Measurements from ENCODE around the gene PTGS2. TPM values are rescaled to one million over a fixed set of nuclear protein-coding genes. Genes with fewer than 3 reads are reported as not detected.

The PTGS2 gene
- total RNA-seq, 6 experiments from 2014 or later = 0.09 to 3.0 (median 0.42) TPM

DNA sequence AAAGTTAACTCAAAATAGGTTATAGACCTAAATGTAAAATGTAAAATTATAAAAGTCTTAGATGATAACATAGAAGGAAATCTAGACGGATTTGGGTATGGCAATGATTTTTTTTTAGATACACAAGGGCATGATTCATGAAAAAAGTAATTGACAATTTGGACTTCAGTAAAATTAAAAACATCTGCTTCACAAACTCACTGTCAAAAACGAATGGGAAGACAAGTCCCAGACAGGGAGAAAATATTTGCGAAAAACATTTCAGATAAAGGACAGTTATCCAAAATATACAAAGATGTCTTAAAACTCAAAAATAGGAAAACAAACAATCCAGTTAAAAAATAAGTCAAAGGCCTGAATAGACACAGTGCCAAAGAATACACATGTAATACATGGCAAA lies 9.7 kb upstream of the PTGS2 start:
- Histone ChIP-seq H3K4me3 (no peak overlapping the region), H3K27me3 (no peaks in the 10 kb centered on the region), H3K9me3 (no peaks in the 10 kb centered on the region), H3K27ac (no peak overlapping the region), H3K4me1 (no peaks in the 10 kb centered on the region), H3K36me3 (no peaks in the 10 kb centered on the region)
- intact Hi-C loops (cut with DNase I) = no loop called here
- DNase-seq = no peak
- TF ChIP-seq POLR2A (IDR thresholded peaks at IDR 0.05) = no peak
- TF ChIP-seq, protein P1, sequence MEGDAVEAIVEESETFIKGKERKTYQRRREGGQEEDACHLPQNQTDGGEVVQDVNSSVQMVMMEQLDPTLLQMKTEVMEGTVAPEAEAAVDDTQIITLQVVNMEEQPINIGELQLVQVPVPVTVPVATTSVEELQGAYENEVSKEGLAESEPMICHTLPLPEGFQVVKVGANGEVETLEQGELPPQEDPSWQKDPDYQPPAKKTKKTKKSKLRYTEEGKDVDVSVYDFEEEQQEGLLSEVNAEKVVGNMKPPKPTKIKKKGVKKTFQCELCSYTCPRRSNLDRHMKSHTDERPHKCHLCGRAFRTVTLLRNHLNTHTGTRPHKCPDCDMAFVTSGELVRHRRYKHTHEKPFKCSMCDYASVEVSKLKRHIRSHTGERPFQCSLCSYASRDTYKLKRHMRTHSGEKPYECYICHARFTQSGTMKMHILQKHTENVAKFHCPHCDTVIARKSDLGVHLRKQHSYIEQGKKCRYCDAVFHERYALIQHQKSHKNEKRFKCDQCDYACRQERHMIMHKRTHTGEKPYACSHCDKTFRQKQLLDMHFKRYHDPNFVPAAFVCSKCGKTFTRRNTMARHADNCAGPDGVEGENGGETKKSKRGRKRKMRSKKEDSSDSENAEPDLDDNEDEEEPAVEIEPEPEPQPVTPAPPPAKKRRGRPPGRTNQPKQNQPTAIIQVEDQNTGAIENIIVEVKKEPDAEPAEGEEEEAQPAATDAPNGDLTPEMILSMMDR (IDR thresholded peaks at IDR 0.05) = no peak
- ATAC-seq = no peak
- 19% methylated on average over 3 of the region's 3 CpGs for WGBS (ENCODE audit: insufficient coverage, low coverage, low lambda C conversion rate, missing lambda C conversion rate)

DNA sequence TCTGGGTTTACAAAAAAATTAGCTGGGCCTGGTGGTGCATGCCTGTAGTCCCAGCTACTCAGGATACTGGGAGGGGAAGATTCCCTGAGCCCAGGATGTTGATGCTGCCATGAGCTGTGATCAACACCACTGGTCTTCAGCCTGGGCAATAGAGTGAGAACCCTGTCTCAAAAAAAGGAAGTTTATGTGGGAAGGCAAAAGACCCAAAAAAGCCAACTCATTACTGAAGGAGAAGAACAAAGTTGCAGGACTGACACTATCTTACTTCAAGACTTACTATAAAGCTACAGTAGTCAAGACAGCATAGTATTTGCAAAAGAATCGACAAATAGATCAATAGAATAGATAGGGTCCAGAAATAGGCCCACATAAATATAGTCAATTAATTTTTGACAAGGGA lies 9.2 kb upstream of the PTGS2 start:
- TF ChIP-seq, protein P1 (IDR thresholded peaks at IDR 0.05) = no peak
- Histone ChIP-seq H3K4me1 (no peaks in the 10 kb centered on the region), H3K36me3 (no peaks in the 10 kb centered on the region), H3K27ac (no peak overlapping the region), H3K4me3 (no peak overlapping the region), H3K27me3 (no peaks in the 10 kb centered on the region), H3K9me3 (no peaks in the 10 kb centered on the region)
- intact Hi-C loops (cut with DNase I) = no loop called here
- ATAC-seq (no peak), DNase-seq (no peak)
- 32% methylated on average over 1 of the region's 1 CpG for WGBS (ENCODE audit: insufficient coverage, low coverage, low lambda C conversion rate, missing lambda C conversion rate)

DNA sequence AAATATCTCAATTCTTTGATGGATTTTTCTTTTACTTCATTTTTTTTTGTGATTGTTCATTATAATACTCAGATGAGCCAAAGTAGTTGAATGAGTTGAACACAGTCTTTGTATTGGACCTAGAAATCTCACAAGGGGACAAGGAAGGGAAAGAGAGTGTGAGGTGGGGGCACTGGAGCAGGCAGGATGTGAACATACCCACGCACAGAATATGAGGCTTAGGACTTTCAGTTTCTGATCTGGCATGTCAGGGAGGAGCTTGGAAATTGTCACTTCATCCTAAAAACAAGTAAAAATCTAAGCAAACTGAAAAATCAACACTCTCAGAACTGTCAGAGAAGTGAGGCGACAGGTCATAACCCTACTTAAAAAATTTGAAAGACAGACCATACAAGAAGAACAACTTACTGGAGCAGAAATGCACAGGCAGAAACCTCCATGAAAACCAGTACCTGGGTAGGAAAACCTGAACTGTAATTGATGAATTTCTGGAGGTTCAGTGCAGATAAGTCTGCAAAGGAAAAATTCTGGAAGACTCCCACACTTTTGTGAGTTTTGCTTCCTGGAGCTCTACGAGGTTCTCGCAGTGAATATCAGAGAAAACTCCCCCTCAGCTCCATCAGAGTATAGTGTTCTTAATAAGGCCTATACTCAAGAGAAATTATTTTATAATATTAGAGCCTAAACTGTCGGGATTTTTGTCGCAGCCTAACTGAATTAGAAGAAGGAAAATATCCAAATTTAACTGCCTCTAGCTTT lies 3.6 kb upstream of the PTGS2 start:
- H3K27me3 ChIP-seq = no peaks in the 10 kb centered on the region
- H3K4me3 ChIP-seq = no peak overlapping the region
- H3K9me3 ChIP-seq = no peaks in the 10 kb centered on the region
- no peak overlapping the region for H3K27ac ChIP-seq
- WGBS (ENCODE audit: insufficient coverage, low coverage, low lambda C conversion rate, missing lambda C conversion rate) = 36% methylated on average over 6 of the region's 6 CpGs
- ATAC-seq = no peak
- peaks cover 0 to 6% (median 0%) of the 10 kb centered on the region in 4 donors for H3K4me1 ChIP-seq
- DNase-seq = no peak
- TF ChIP-seq POLR2A (IDR thresholded peaks at IDR 0.05) = no peak
- TF ChIP-seq, protein P1 (IDR thresholded peaks at IDR 0.05) = no peak
- intact Hi-C loops (cut with DNase I) = no loop called here
- H3K36me3 ChIP-seq = no peaks in the 10 kb centered on the region

DNA sequence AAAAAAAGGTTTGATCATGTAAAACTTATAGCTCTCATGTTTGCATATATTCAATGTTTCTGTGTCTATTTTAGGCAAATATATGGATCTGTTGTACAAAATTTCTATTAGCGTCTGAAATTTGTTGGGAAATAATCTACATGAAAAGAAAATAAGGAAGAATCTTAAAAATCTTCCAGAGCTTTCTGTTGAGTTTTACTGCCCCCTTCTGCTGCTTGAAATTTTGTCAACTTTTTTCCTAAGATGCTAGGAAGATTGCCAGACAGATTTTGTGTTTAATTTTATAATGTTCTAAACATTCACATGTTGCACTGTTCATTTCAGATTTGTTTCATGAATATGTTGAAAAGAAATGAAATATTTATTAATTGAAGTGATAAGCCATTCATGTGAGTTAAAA lies 2.5 kb upstream of the PTGS2 start:
- H3K27ac ChIP-seq = no peak overlapping the region
- no peaks in the 10 kb centered on the region for H3K36me3 ChIP-seq
- peaks cover 0 to 6% (median 0%) of the 10 kb centered on the region in 4 donors for H3K4me1 ChIP-seq
- no peaks in the 10 kb centered on the region for H3K27me3 ChIP-seq
- no peak for ATAC-seq
- H3K4me3 ChIP-seq = no peak overlapping the region
- no peak for TF ChIP-seq POLR2A (IDR thresholded peaks at IDR 0.05)
- TF ChIP-seq, protein P1 (IDR thresholded peaks at IDR 0.05) = no peak
- intact Hi-C loops (cut with DNase I) = no loop called here
- H3K9me3 ChIP-seq = no peaks in the 10 kb centered on the region
- 14% methylated on average over 1 of the region's 1 CpG for WGBS (ENCODE audit: insufficient coverage, low coverage, low lambda C conversion rate, missing lambda C conversion rate)
- no peak for DNase-seq
